ENCODE results near the gene GPANK1. TPM values are rescaled to one million over a fixed set of nuclear protein-coding genes. Genes with fewer than 3 reads are reported as not detected.

Gene GPANK1
- total and polyA plus RNA-seq, 2 donors (not counting 1 experiment from before 2014, with no cell fraction given) = 22.6 to 24.3 TPM

DNA sequence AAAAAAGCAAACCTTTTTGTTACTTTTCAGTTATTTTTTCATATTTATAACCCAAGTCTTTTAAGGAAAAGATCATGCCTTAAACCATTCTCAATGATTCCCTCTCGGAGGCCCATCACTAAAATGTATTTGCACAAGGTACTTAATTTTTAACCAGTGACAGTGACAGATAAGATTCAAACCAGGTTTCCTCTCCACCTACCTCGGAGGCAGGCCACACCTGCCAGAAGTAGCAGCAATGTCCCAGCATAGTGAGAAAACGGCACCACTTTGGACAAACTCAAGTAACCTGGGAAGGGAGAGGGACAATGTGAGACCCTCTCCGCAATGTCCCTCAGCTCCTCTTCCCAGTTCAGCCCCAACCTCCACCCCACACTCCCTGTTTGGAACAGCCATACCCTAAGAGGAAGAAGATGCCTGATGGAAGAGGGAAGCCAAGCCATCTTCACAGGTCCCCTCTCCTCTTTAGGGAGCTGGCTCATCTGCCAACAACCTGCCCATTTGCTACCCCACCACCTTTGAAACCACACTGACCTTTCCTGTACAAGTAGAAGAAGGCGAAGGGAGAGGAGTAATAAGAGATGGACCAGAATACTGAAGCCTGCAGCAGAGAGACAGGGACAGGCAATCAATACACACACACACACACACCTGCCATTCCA lies 36.1 kb upstream of the GPANK1 start:
- Histone ChIP-seq H3K4me1 (ENCODE audit: control insufficient read depth in 2 of 2, insufficient read depth in 2 of 2, low read length in 2 of 2) (peaks cover 20 to 28% of the 10 kb centered on the region in 2 donors), H3K79me2 (ENCODE audit: control insufficient read depth, insufficient read depth, low read length) (peaks cover 42% of the 10 kb centered on the region), H2AFZ (ENCODE audit: insufficient read depth, low read depth, low read length, poor library complexity, severe bottlenecking) (no peak overlapping the region), H3K27me3 (replicated peaks in 1 of 4; ENCODE audit: control extremely low read depth in 1 of 4, control insufficient read depth in 3 of 4, insufficient read depth in 4 of 4, low read length in 3 of 4) (no peaks in the 10 kb centered on the region), H3K36me3 (replicated peaks in 1 of 2; ENCODE audit: control extremely low read depth in 1 of 2, control insufficient read depth in 1 of 2, extremely low read depth in 1 of 2, insufficient read depth in 2 of 2, low read length in 1 of 2) (peaks cover 0 to 42% of the 10 kb centered on the region in 2 experiments), H3K27ac (ENCODE audit: low read length in 2 of 2) (no peak overlapping the region), H3K9ac (ENCODE audit: low read length) (no peak overlapping the region), H4K20me1 (ENCODE audit: control insufficient read depth, insufficient read depth, low read length, poor library complexity, severe bottlenecking) (no peaks in the 10 kb centered on the region), H3K4me3 (ENCODE audit: control extremely low read depth in 1 of 5, extremely low read depth in 1 of 5, insufficient read depth in 1 of 5, low read depth in 2 of 5, low read length in 4 of 5) (no peak overlapping the region), H3K4me2 (replicated peaks; ENCODE audit: low read depth, low read length, poor library complexity, severe bottlenecking) (peak overlapping the region; percentile 75), H3K9me3 (ENCODE audit: control extremely low read depth in 1 of 3, control insufficient read depth in 2 of 3, insufficient read depth in 1 of 3, low read length in 2 of 3) (no peaks in the 10 kb centered on the region)
- no peak for ATAC-seq (ENCODE audit: low read depth)
- intact Hi-C loops (cut with micrococcal nuclease) = loop anchor here (5.0 kb wide), 1 partner anchor 34 kb away; the partner anchor contains the start of genes CSNK2B and LY6G5B
- H3K27me3 Mint-ChIP-seq = no peaks in the 10 kb centered on the region
- H3K4me3 Mint-ChIP-seq = peak overlapping the region; percentile 98
- no peak for TF ChIP-seq EZH2 (IDR thresholded peaks at IDR 0.05; ENCODE audit: borderline replicate concordance, insufficient read depth, low read depth, low read length, poor library complexity, severe bottlenecking)
- TF ChIP-seq CTCF (IDR thresholded peaks at IDR 0.05) = no peak
- no peaks in the 10 kb centered on the region for H3K9me3 Mint-ChIP-seq (ENCODE audit: insufficient read depth)
- WGBS (ENCODE audit: insufficient coverage) = 100% methylated on average over 1 of the region's 5 CpGs
- CTCF ChIA-PET = interaction anchor here (1.2 kb wide), 1 partner anchor 102 kb away, joined by 4 read pairs; no protein-coding TSS in a partner anchor
- DNase-seq = no peak
- peaks cover 32% of the 10 kb centered on the region for H3K4me1 Mint-ChIP-seq
- peak overlapping the region; percentile 28 for H3K27ac Mint-ChIP-seq
- POLR2A ChIA-PET = no interaction called here

DNA sequence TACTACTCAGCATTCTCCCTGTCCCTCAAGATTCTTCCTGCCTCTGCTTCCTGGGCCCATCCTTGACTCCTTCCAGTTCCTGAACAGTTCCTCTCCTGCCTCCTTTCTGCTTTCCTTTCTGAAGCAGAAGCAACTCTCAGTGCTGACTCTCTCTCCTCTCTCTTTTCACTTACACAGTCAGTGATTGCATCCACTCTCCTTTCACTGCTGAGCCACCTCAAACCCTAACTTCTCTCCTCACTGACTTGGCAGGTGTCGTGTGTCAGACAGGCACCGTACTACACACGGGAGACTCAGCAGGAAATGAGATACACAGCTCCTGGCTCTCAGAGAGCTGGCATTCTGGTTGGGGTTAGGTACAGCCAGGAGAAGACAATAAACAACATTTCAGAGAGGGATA lies 32.8 kb upstream of the GPANK1 start:
- no peak for ATAC-seq (ENCODE audit: low read depth)
- Histone ChIP-seq H3K36me3 (replicated peaks in 1 of 2; ENCODE audit: control extremely low read depth in 1 of 2, control insufficient read depth in 1 of 2, extremely low read depth in 1 of 2, insufficient read depth in 2 of 2, low read length in 1 of 2) (peaks cover 0 to 66% of the 10 kb centered on the region in 2 experiments), H3K4me3 (ENCODE audit: control extremely low read depth in 1 of 5, extremely low read depth in 1 of 5, insufficient read depth in 1 of 5, low read depth in 2 of 5, low read length in 4 of 5) (no peak overlapping the region), H3K79me2 (ENCODE audit: control insufficient read depth, insufficient read depth, low read length) (peaks cover 37% of the 10 kb centered on the region), H3K4me1 (ENCODE audit: control insufficient read depth in 2 of 2, insufficient read depth in 2 of 2, low read length in 2 of 2) (peaks cover 14 to 19% of the 10 kb centered on the region in 2 donors), H3K4me2 (replicated peaks; ENCODE audit: low read depth, low read length, poor library complexity, severe bottlenecking) (no peak overlapping the region), H4K20me1 (ENCODE audit: control insufficient read depth, insufficient read depth, low read length, poor library complexity, severe bottlenecking) (no peaks in the 10 kb centered on the region), H2AFZ (ENCODE audit: insufficient read depth, low read depth, low read length, poor library complexity, severe bottlenecking) (no peak overlapping the region), H3K27ac (ENCODE audit: low read length in 2 of 2) (no peak overlapping the region), H3K9ac (ENCODE audit: low read length) (no peak overlapping the region), H3K9me3 (ENCODE audit: control extremely low read depth in 1 of 3, control insufficient read depth in 2 of 3, insufficient read depth in 1 of 3, low read length in 2 of 3) (no peaks in the 10 kb centered on the region), H3K27me3 (replicated peaks in 1 of 4; ENCODE audit: control extremely low read depth in 1 of 4, control insufficient read depth in 3 of 4, insufficient read depth in 4 of 4, low read length in 3 of 4) (no peaks in the 10 kb centered on the region)
- Mint-ChIP-seq H3K4me3 (no peak overlapping the region), H3K27ac (peak overlapping the region; percentile 21), H3K4me1 (peaks cover 24% of the 10 kb centered on the region), H3K27me3 (no peaks in the 10 kb centered on the region), H3K9me3 (ENCODE audit: insufficient read depth) (no peaks in the 10 kb centered on the region)
- no peak for DNase-seq
- ChIA-PET CTCF (interaction anchor here (0.6 kb wide), 1 partner anchor 562 kb away, joined by 3 read pairs; no protein-coding TSS in a partner anchor), POLR2A (no interaction called here)
- TF ChIP-seq EZH2 (IDR thresholded peaks at IDR 0.05; ENCODE audit: borderline replicate concordance, insufficient read depth, low read depth, low read length, poor library complexity, severe bottlenecking) (no peak), CTCF (IDR thresholded peaks at IDR 0.05) (no peak)
- WGBS (ENCODE audit: insufficient coverage) = no CpG with 5 or more reads among the region's 3 CpGs
- intact Hi-C loops (cut with micrococcal nuclease) = no loop called here

All from B cell (primary cell).